Measurements from ENCODE around the gene ERICH4.
"Not testable (repeated sequence)": the region's sequence is repeated elsewhere in the genome, so short reads cannot be mapped to it uniquely, and the experiment has no call there.

The ERICH4 gene, protein sequence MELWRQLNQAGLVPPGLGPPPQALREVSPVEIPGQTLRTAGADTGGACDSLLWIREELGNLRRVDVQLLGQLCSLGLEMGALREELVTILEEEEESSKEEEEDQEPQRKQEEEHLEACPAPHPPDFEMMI

DNA sequence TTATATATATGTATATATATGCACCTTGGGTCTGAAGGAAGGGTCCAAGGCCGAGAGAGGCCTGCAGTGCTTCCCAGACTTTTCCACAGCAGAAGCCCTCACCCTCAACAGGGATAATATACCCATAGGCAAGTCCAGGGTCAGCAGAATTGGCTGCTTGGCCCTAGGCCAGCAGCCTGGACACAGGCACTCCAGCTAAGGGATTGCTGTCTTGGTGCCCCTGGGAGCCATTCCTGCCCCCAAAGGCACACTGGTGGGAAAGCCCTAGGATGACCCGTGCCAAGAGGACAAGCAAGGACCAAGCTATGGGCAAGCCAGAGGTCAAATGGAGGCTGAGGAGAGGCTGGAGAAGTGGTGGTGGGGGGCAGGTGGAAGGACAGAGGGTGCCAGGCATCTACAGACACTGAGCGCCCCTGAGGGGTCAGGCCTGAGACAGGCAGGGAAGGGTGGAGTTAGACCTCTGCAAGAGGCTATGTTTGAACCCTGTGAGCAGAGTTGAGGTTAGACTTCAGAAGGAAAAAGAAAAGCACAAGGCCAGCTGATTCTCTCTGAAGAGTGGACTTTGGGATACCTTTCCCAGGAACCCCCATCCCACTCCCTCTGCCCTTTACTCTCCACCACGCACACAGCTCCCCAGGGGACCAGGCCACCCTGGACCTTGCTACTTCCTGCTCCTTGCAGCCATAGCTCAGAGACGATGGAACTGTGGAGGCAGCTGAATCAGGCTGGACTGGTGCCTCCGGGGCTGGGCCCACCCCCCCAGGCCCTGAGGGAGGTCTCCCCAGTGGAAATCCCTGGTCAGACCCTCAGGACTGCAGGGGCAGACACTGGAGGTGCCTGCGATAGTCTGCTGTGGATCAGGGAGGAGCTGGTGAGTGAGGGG lies at the start of gene ERICH4:
Gene ERICH4, plus strand, starts transcription at position 684 of the 883 bp plus-strand sequence. Its CDS starts 14 bp downstream, at position 698.
- no peak for DNase-seq (ENCODE audit: low spot score)

- DNase-seq (ENCODE audit: low spot score) = no peak
These were observed 47.6 kb upstream of the ERICH4 start for GRCh38 chr19:41395355-41395754.

DNA sequence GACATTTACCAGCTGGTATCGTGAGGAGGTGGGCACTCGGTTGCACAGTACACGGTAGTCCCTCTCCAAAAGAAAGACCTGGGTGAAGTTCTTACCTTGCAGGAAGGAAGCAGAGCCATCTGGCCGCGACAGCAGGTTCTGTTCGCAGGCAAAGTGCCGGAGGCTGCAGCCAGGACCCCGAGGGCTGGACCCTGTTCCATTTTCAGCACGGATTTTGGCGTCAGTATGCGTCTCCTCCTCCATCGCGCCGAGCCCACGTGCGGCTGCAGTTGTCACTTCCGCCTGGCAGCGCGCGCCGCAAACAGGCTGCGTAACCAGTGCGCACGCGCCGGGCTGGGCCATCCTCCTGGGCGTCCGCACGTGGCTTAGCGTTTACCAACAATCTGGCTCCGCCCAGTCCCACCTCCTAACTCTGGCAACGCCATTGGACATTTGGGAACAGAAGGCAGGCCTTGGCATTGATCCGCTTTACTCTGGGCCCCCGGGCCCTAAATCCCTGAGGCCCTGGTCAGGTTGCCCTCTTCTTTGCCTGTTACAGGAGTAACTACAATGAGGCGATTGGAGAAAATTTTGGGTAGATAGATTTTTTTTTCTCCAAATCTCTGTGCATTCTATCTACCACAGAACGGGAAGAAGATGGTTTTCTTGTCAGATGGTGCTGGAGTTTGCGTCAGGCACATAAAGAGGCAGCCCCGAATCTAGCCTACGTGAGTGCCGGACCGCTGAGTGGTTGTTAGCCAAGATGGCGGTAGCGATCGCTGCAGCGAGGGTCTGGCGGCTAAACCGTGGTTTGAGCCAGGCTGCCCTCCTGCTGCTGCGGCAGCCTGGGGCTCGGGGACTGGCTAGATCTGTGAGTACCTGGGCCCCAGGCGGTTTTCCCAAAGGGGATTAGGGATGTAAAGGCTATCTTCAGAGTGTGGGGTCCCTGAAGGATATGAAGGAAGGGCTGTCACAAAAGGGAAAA lies 45.6 kb upstream of the ERICH4 start, which contains the start of the genes BCKDHA and EXOSC5:
Gene BCKDHA, plus strand, starts transcription at position 733 of the 964 bp plus-strand sequence. Its CDS starts 10 bp downstream, at position 743.
Gene EXOSC5, minus strand, starts transcription at position 274 of the 964 bp plus-strand sequence. Its CDS starts 31 bp downstream, at position 243.
- DNase-seq (ENCODE audit: low spot score) = peak; percentile 98

- no peak for DNase-seq (ENCODE audit: low spot score)
These were observed 44.9 kb upstream of the ERICH4 start for GRCh38 chr19:41398050-41398418.

DNA sequence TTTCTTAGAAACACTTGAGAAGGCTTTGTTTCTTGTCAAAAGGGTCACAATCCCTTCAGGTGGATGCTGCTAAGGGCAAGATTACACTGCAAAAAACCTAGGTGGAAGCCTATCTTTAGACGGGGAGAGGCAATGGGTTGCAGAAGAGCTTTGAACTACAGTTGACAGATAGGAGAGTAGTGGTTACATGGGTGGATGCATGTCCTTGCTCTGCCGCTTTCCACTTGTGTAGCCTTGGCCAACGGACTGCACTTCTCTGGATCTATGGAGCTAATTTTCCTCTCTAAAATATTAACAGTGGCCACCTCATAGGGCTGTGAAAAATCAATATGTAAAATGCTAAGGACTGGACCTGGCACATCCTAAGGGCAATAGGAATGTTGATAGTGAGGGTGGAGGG lies 44.4 kb upstream of the ERICH4 start:
- no peak for DNase-seq (ENCODE audit: low spot score)

DNA sequence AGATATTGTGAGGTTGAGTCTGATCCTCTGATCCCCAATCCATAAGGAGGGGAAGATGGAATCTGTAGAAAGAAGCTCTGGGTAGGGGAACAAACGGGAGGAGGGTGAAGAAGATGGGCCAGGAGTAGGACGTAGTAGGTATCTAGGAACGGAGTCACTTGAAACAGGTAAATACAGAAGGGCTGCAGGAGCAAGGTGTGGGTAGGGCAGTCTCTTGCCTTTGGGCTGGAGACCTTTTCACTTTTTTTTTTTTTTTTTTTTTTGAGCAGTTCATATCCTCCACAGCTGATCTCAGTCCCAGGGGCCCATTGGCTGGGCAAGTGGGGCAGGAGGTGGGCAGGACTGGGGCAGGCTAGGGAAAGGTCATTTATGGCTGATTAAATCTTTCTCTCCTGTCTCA lies 43.9 kb upstream of the ERICH4 start:
- DNase-seq (ENCODE audit: low spot score) = no peak

GRCh38 chr19:41399525-41399924 lies 43.4 kb upstream of the ERICH4 start:
- no peak for DNase-seq (ENCODE audit: low spot score)

GRCh38 chr19:41401483-41401882 lies 41.5 kb upstream of the ERICH4 start:
- no peak for DNase-seq (ENCODE audit: low spot score)

- no peak for DNase-seq (ENCODE audit: low spot score)
These were observed 40.9 kb upstream of the ERICH4 start for GRCh38 chr19:41402010-41402409.

DNA sequence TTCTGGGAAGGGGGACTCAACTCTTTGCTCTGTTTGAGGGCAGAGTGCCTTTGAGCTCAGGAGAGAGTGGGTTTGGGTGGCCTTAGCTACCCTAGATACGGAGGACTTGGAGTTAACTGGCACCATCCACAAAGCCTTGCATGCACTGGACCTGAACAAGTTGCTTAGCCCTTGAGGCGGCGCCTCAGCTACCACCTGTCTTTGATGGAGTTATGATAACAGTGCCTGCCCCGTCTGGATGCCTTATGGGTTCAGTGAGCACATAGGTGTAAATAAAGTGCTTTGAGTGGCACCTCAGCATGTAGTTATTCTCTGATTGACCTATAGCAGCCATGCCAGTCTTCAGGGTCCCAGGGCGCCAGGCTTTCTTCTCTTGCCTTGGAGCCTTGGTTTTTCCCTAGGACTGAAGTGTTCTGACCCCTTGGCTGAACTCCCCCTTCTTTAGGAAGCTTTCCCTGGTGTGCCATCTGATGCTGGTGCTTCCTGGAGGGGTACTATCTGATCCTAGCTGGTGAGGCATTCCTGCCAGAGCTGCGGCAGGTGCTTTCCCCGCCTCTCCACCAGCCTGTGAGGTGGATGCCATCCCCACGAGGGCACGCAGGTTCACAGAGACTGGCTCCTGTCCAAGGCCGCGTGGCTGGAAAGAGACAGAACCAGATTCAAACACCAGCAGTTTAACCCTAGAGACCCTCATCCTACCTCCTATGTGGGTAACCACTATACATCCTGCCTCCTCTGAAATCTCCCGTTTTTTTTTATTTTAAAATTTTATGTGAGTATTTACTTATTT lies 39.6 kb upstream of the ERICH4 start:
- no peak for DNase-seq (ENCODE audit: low spot score)

GRCh38 chr19:41405776-41406175 lies 37.2 kb upstream of the ERICH4 start:
- DNase-seq (ENCODE audit: low spot score) = no peak

DNA sequence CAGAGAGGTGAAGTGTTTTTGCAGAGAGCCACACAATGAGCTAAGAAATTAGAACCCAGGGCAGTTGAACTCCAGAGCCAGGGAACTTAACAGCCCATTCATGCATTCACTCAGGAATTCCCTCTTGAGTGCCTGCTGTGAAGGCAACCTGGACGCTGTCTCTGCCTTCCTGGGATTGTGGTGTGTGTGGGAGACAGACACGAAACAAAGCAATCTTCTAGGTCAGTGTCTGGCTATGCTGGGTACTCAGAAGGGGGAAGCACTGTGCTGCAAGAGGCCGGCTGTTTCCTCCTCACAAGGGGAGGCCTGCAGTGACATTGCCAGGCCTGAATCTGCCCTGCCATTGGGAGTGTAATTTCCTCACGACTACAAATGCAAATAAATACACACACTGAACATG lies 35.7 kb upstream of the ERICH4 start:
- DNase-seq (ENCODE audit: low spot score) = no peak

GRCh38 chr19:41408256-41408655 lies 34.7 kb upstream of the ERICH4 start:
- DNase-seq (ENCODE audit: low spot score) = no peak

- not testable (repeated sequence) for DNase-seq (ENCODE audit: low spot score)
These were observed 34.1 kb upstream of the ERICH4 start for GRCh38 chr19:41408846-41409245.

DNA sequence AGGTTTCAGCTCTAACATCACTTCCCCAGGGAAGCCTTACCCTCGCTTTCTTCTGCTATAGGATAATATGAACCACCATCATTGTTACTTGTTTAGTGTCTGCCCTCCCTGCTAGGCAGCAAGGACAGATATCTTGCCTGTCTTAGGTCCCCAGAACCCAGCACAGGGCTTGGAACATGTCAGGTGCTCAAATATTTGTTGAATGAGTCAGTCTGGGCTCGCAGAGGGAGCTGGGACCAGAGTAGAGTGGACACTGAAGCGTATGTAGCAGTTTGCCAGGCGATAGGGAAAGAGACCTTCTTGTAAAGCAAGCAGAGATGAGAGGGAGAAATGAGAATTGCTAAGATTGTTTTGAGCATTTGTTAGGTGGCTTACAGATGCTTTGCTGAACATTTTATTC lies 33.7 kb upstream of the ERICH4 start:
- DNase-seq (ENCODE audit: low spot score) = peak; percentile 87

GRCh38 chr19:41410336-41411054 lies 32.5 kb upstream of the ERICH4 start:
- DNase-seq (ENCODE audit: low spot score) = no peak

DNA sequence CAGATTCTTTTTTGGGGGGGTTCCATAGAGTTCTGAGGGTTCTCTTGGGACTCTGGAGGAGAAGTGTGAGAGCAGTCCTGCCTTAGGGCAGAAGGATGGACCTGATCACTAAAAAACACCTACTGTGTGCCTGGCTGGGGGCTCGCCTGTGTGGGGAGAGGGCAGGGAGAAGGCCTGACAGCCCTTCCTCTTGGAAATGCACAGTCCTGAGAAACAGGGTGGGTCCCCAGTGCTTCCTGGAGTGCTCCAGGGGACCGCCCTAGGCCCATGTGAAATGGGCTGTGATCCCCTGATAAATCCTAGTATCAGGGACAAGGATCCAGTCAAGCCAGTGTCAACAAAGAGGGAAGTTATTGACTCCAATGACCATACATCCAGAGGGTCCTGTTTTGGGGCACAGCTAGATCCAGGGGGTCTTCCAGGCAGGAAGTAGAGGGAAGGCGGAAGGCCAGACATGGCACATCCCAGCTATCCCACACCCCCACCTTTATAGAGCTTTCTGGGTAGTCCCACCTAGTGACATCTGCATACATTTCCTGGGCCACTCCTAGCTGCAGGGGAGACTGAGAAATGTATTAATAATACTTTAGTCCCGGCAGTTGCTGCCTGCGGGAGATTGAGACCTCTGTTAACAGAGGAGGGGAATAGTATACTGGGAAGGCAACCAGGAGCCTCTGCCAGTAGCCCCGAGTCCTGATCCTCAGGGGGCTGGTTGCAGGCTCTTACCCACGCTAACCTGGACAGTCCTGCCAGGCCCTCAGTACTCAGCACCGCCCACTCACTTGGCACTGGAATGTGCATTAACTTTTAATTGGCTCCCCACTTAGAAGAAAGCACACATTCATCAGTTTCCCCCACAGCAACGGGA lies 31.6 kb upstream of the ERICH4 start:
- DNase-seq (ENCODE audit: low spot score) = no peak

GRCh38 chr19:41411968-41412265 lies 31.0 kb upstream of the ERICH4 start:
- no peak for DNase-seq (ENCODE audit: low spot score)

- no peak for DNase-seq (ENCODE audit: low spot score)
These were observed 30.0 kb upstream of the ERICH4 start for GRCh38 chr19:41412953-41413352.

GRCh38 chr19:41413947-41414346 lies 29.0 kb upstream of the ERICH4 start:
- no peak for DNase-seq (ENCODE audit: low spot score)
